ENCODE results near the gene OR10H5.

Gene OR10H5

GRCh38 chr19:15846923-15847322 is 59.5 kb downstream of the OR10H5 start:
- Histone ChIP-seq H3K27ac (ENCODE audit: low read depth, low read length) (no peak overlapping the region), H3K36me3 (ENCODE audit: low read length) (no peaks in the 10 kb centered on the region), H3K9me3 (ENCODE audit: insufficient read depth, low read length) (peaks cover 5% of the 10 kb centered on the region; the same call in 1 of the 2 replicates), H3K4me2 (ENCODE audit: low read depth, low read length, poor library complexity, severe bottlenecking) (no peak overlapping the region), H3K9ac (ENCODE audit: low read length) (no peak overlapping the region), H3K79me2 (ENCODE audit: insufficient read depth, low read length) (no peaks in the 10 kb centered on the region), H2AFZ (ENCODE audit: low read depth, low read length, severe bottlenecking) (no peak overlapping the region), H3K27me3 (ENCODE audit: low read length) (no peaks in the 10 kb centered on the region), H3F3A (ENCODE audit: insufficient read depth) (no peaks in the 10 kb centered on the region), H3K9me2 (replicated peaks; ENCODE audit: insufficient read depth, low read length) (no peaks in the 10 kb centered on the region), H3K4me3 (ENCODE audit: insufficient read depth, low read length, poor library complexity, severe bottlenecking) (no peak overlapping the region), H4K20me1 (ENCODE audit: low read depth, low read length) (no peaks in the 10 kb centered on the region)
- TF ChIP-seq CTCF (IDR thresholded peaks at IDR 0.05; ENCODE audit: insufficient read depth, low read length, poor library complexity, severe bottlenecking) = no peak
- TF ChIP-seq EZH2phosphoT487 (conservative IDR thresholded peaks at IDR 0.05; ENCODE audit: low read length) = no peak

GRCh38 chr19:15850385-15850784 is 62.9 kb downstream of the OR10H5 start:
- no peaks in the 10 kb centered on the region for H4K20me1 ChIP-seq (ENCODE audit: low read depth, low read length)
- no peak overlapping the region for H3K27ac ChIP-seq (ENCODE audit: low read depth, low read length)
- no peaks in the 10 kb centered on the region for H3K36me3 ChIP-seq (ENCODE audit: low read length)
- H3K27me3 ChIP-seq (ENCODE audit: low read length) = no peaks in the 10 kb centered on the region
- no peaks in the 10 kb centered on the region; the same call in 1 of the 2 replicates for H3K9me2 ChIP-seq (replicated peaks; ENCODE audit: insufficient read depth, low read length)
- peaks cover 5% of the 10 kb centered on the region; the same call in 1 of the 2 replicates for H3K9me3 ChIP-seq (ENCODE audit: insufficient read depth, low read length)
- TF ChIP-seq CTCF (IDR thresholded peaks at IDR 0.05; ENCODE audit: insufficient read depth, low read length, poor library complexity, severe bottlenecking) (no peak), EZH2phosphoT487 (conservative IDR thresholded peaks at IDR 0.05; ENCODE audit: low read length) (no peak)
- H2AFZ ChIP-seq (ENCODE audit: low read depth, low read length, severe bottlenecking) = no peak overlapping the region
- no peak overlapping the region for H3K4me2 ChIP-seq (ENCODE audit: low read depth, low read length, poor library complexity, severe bottlenecking)
- no peaks in the 10 kb centered on the region for H3F3A ChIP-seq (ENCODE audit: insufficient read depth)
- no peak overlapping the region for H3K4me3 ChIP-seq (ENCODE audit: insufficient read depth, low read length, poor library complexity, severe bottlenecking)
- no peaks in the 10 kb centered on the region for H3K79me2 ChIP-seq (ENCODE audit: insufficient read depth, low read length)
- H3K9ac ChIP-seq (ENCODE audit: low read length) = no peak overlapping the region
